CD4-positive, alpha-beta T cell treated with Interleukin-15 for 1 hour (primary cell): ENCODE measurements around the gene MILR1.
A peak's percentile ranks its signal among the peaks of the same experiment; 100 is the strongest.

ENCODE experiments used
- DNase-seq: peaks from one replicate; pipeline ENCODE4 v3.0.0-alpha.2; 2020

Gene MILR1

DNA sequence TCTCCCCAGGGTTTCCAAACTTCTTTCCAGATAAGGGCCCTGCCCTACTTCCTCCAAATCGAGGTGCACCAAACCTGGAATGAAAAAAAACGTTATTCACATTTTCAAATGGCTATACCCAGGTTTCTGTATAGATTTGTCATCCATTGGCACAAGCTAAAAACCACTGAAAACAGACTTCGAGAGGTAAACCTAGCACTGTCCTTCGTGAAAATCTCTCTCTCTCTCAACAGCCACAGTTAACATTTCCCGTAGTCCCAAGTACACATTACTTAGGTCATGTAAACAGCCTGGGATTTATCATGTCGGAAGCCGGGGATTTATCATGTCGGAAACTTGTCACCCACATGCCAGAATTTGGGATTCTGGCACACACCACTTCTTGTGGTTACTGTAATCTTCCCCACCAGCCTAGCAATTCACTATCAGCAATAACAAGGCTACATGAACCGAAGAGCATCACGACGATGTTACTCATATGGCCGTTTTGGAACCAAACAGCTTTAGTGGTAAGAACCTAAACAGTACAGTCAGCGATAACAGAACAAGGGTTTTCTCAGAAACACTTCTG is 55.9 kb downstream of the MILR1 start:
- DNase-seq = no peak

DNA sequence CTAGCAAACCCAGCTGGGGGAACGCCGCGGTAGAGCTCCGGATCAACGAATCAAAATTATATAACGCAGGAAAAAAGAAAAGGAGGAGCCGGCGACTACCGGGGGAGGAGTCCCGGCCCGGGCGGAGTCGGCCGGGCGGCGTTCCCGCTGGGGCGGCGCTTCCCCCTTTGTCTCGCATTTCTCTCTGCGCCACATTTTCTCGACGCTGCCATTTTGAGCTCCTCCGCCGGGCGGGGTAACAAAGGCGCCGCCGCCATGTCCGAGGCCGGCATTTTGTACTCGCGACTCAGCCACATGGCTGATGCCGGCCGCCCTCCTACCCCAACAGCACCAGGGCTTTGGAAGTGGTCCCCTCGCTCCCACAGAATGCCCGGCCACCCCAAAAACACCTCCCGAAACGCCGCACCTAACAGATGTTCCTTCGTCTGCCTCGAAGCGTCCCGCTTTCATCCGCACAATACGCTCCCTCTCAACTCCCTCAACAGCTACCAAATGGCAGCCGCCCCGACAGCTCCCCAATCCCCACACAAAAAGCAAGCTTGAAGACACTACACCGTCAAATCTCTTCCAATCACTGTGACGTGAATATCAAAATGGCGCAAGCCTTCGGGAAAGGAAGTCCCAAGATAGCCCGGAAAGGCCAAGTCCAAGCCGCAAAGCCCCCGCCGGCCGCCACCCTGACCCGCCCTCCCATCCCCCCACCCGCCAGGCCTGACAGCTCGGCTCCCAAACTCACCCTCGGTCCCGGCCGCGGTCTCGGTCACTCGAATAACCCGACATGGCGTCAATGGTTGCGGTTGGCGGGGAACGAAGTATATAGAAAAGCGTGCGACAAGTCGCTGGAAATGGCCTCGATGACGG is 56.7 kb downstream of the MILR1 start:
- DNase-seq = peak; percentile 90

DNA sequence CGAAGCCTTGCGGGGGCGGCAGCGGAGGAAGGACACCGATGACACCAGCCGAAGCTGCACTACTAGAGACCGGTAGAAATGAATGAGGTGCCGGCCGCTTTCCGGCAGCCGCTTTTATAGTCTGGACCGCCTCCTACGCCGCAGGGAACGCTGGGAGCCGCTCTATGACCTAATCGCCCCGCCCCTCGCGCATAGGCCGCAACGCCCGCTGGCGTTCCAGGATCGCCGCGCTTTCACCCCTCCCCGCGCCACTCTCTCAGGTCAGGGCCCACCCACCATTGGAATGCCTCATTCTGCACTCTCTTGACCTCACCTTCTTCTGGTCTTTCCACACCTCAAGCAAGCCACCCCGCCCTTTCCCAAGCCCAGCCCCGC is 57.3 kb downstream of the MILR1 start, which contains the start of gene DDX5:
DDX5 (minus strand) TSS at position 89 of the 375 bp plus-strand sequence. CDS start 170 bp downstream, outside the sequence.
- DNase-seq = peak; percentile 98

DNA sequence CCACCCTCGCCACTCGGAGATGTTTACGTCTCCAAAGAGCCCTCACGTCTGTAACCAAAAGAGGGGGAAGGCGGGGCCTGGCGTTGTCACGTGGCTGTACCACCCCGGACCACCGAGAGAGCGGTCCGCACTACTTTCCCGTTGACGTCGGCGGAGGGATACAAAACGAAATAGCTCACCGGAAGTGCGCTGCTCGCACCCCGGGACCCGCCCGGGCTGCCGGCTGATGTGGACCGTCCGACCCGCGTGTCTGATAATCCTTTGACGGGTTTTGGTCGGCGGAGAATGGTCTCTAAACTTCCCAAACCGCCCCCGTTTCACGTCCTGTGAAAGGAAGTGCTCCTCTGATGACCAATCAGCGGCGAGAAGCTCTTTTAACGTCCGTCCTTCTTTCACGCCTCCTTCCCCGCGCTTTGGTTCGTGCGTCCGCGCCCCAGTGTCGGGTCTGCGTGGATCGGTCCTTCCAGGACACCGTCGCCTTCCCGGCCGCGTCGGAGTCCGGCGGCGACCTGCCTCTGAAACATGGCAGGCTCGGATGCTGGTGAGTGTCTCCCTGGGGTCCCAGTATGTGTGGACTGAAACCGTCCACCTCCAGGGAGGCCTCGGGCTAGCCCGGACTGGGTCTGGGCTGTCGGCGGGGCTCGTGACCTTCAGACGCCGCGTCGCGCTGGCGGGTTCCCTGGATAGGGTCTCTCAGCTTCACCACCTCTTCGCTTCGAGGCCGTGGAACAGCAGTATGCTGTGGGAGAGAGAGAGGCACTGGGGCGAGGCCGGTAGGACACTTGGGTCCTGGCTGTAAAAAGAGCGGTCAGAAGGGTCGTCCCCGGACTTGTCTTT is 57.9 kb downstream of the MILR1 start, which contains the start of gene CEP95:
CEP95 (plus strand) TSS at position 402 of the 837 bp plus-strand sequence; CDS start at position 523, 121 bp downstream.
- peak; percentile 97 for DNase-seq

DNA sequence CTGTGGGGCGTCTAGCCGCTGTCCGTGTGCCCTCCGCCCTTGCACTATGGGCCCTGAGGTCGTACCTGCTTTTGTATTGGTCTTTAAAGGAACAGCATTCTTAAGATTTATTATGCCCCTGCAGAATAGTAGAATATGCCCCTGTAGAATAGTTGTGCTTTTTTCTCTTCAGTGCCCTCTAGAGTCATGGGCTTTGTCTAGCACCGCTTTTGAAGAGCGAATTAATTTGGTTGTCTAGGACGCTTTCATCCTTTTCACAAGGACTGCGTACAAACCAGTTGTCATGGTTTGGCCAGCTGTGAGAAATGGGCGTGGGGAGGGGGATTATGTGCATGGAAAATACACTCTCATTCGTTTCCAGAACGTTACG is 58.5 kb downstream of the MILR1 start:
- peak; percentile 49 for DNase-seq

DNA sequence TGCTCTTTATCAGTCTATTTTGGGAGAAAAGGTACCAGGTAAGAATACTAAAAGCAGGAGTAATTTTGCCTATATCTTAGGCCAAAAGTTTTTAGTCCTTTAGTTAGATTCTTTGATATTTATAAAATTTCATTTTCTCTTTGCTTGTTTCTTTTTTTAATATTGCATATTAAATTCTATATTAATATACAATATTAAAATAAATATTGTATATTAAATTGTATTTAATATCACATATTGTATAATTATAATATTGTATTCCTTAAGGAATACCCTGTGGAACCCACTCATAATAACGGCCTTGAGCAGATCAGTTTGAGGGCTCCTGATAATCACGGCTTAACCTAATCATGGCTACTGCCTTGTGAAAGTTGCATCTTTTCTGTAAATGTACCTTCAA is 59.8 kb downstream of the MILR1 start:
- no peak for DNase-seq

DNA sequence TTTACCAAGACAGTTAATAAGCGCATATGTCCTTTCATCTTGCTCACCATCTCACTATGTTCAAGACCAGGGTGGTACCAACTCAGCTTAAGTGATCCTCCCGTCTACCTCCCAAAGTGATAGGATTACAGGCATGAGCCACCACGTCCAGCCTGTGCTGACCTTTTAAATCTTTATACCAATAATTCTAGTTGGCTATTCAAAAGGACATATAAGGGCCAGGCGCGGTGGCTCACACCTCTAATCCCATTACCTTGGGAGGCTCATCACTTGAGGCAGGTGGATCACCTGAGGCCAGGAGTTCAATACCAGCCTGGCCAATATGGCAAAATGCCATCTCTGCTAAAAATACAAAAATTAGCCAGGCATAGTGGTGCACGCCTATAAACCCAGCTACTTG is 60.3 kb downstream of the MILR1 start:
- DNase-seq = no peak

DNA sequence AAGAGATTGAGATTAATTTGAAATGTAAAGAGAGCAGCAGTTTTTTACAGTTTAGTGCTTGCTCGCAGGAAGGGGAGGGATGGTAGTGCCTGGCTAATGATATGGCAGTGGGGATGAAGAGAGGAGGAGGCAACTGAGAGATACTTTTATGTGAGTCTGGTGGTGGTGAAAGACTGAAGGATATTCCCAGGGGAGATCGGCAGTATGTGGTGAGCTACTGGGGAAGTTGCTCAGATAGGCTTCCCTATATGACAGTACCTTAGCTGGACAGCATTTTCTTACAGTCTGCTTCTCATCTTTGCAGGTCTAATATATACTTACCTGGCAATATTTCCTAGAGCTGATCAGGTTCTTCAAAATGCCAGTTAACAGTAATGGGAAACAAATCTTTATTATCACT is 66.5 kb downstream of the MILR1 start:
- DNase-seq = no peak

DNA sequence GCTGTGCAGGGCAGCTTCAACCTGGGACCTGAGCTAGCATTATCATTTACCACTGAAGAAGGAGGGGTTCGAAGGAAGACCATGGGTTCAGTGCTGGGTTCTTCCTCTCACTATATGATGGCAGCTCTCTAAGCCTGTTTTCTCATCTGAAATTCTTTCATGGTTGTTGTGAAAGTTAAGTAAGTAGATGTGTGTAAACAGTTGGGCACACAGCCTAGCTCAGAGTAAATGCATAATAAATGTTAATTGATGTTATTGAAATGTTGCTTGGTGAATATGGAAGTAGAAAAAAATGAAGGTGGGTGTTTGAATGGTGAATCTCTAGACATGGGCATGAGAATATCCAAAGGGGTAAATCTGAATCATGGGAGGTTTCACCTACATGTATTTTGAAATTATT is 66.9 kb downstream of the MILR1 start:
- DNase-seq = no peak
